HCT116 (cell line): ENCODE data around the gene C1orf116. TPM values are rescaled to one million over a fixed set of nuclear protein-coding genes. Genes with fewer than 3 reads are reported as not detected.
A peak's percentile ranks its signal among the peaks of the same experiment; 100 is the strongest.

ENCODE experiments used
- ATAC-seq: fragments of 200-7000 bp; cut with Tn5 transposase; 2 replicates; pipeline ENCODE4 v1.9.1; 2020; ENCODE audit warnings: mild to moderate bottlenecking, moderate library complexity
- BruUV-seq: library from RNA; stranded (reverse); fragments of 400-500 nt; replicated peaks from 2 replicates; lab custom pipeline; 2021; lab: Mats Ljungman, UMichigan
- CTCF ChIA-PET: fragments of 300-600 bp; sonication (Branson Sonifier 250); formaldehyde crosslinking; loops from one replicate; lab custom pipeline; 2021; ENCODE audit warnings: antibody characterized with exemption; lab: Charles Lee
- POLR2A ChIA-PET: fragments of 300-600, 350-600 bp; sonication (Branson Sonifier 250); formaldehyde crosslinking; loops from one replicate; lab custom pipeline; 2021; ENCODE audit warnings: antibody characterized with exemption; lab: Charles Lee
- RAD21 ChIA-PET, 2 experiments: fragments of 300-600 bp; sonication (Branson Sonifier 250); formaldehyde crosslinking; loops; one replicate each; lab custom pipeline; 2023; ENCODE audit warnings: low total read pairs in 2 of 2; ENCODE audit not compliant: uncharacterized antibody in 2 of 2, unreplicated experiment in 2 of 2, low non-redundant PET in 1 of 2; lab: Charles Lee
- DNase-seq: peaks from one replicate; pipeline ENCODE4 v3.0.0-alpha.2; 2010; ENCODE audit warnings: low read depth, low spot score
- H2AFZ ChIP-seq: fragments of 200-600 bp; shearing (Covaris generic), sonication (generic); 2 replicates; pipeline ENCODE4 v1.6.1; 2017; ENCODE audit warnings: low read depth, mixed run types, mixed read lengths, antibody characterized with exemption, low read length; ENCODE audit not compliant: poor library complexity, severe bottlenecking
- H3K27ac ChIP-seq: 2 replicates; pipeline ENCODE4 v1.5.1; 2012; ENCODE audit warnings: low read depth, low read length
- H3K27me3 ChIP-seq: fragments of 200-600 bp; sonication (generic); 2 replicates; pipeline ENCODE4 v1.6.1; 2016; ENCODE audit warnings: mixed run types, low read length, mixed read lengths; ENCODE audit not compliant: insufficient read depth
- H3K36me3 ChIP-seq, 2 experiments: fragments of 200-500 bp in 1 of 2; fragments of 200-600 bp in 1 of 2; sonication (Bioruptor generic) in 1 of 2; sonication (generic) in 1 of 2; 2 replicates each; pipeline versions ENCODE4 v1.5.1 to v1.6.1; 2014 to 2016; ENCODE audit warnings: low read length in 2 of 2, inconsistent platforms in 1 of 2, mixed read lengths in 1 of 2, mixed run types in 1 of 2; ENCODE audit not compliant: insufficient read depth in 2 of 2, control insufficient read depth in 1 of 2
- H3K4me1 ChIP-seq, 2 experiments: fragments of 200-600 bp in 1 of 2; sonication (generic) in 1 of 2; 2 replicates each; pipeline versions ENCODE4 v1.5.1 to v1.6.1; 2012 to 2017; ENCODE audit warnings: low read length in 2 of 2, inconsistent platforms in 1 of 2, mild to moderate bottlenecking in 1 of 2, mixed read lengths in 1 of 2, mixed run types in 1 of 2, moderate library complexity in 1 of 2; ENCODE audit not compliant: insufficient read depth in 2 of 2, control insufficient read depth in 1 of 2
- H3K4me2 ChIP-seq: fragments of 200-600 bp; sonication (generic); 2 replicates; pipeline ENCODE4 v1.6.1; 2017; ENCODE audit warnings: mixed run types, low read length, mixed read lengths
- H3K4me3 ChIP-seq, 2 experiments: fragments of 200-600 bp in 1 of 2; sonication (generic) in 1 of 2; replicated peaks in 1 of 2; 2 replicates each; pipeline ENCODE4 v1.5.1; 2011 to 2016; ENCODE audit warnings: low read length in 2 of 2, control low read depth in 1 of 2, low read depth in 1 of 2, mild to moderate bottlenecking in 1 of 2, mixed read lengths in 1 of 2, mixed run types in 1 of 2
- H3K79me2 ChIP-seq: fragments of 200-600 bp; sonication (generic); 2 replicates; pipeline ENCODE4 v1.6.1; 2017; ENCODE audit warnings: mild to moderate bottlenecking, mixed run types, low read length, moderate library complexity, mixed read lengths; ENCODE audit not compliant: insufficient read depth
- H3K9ac ChIP-seq: fragments of 200-600 bp; sonication (generic); 2 replicates; pipeline ENCODE4 v1.6.1; 2016; ENCODE audit warnings: low read length, mixed read lengths
- H3K9me2 ChIP-seq: fragments of 200-600 bp; sonication (generic), shearing (Covaris generic); 2 replicates; pipeline ENCODE4 v1.6.1; 2017; ENCODE audit warnings: mixed run types, mild to moderate bottlenecking, moderate library complexity; ENCODE audit not compliant: insufficient read depth
- H3K9me3 ChIP-seq, 2 experiments: fragments of 200-500 bp in 1 of 2; fragments of 200-600 bp in 1 of 2; sonication (Bioruptor generic) in 1 of 2; sonication (generic) in 1 of 2; 2 replicates each; pipeline ENCODE4 v1.6.1; 2014 to 2017; ENCODE audit warnings: low read length in 2 of 2, mixed read lengths in 2 of 2, inconsistent platforms in 1 of 2, low read depth in 1 of 2, mild to moderate bottlenecking in 1 of 2, mixed run types in 1 of 2, moderate library complexity in 1 of 2; ENCODE audit not compliant: control insufficient read depth in 1 of 2, insufficient read depth in 1 of 2
- H4K20me1 ChIP-seq: fragments of 200-600 bp; sonication (generic), shearing (Covaris generic); 2 replicates; pipeline ENCODE4 v1.6.1; 2017; ENCODE audit warnings: mixed run types, mild to moderate bottlenecking, moderate library complexity; ENCODE audit not compliant: insufficient read depth
- CTCF ChIP-seq, 3 experiments: fragments of 200-600 bp in 1 of 3; sonication (generic) in 1 of 3; IDR thresholded peaks in 2 of 3; conservative IDR thresholded peaks in 1 of 3; 2 replicates each; pipeline ENCODE4 v1.5.1; 2012 to 2017; ENCODE audit warnings: low read depth in 2 of 3, low read length in 2 of 3, antibody characterized with exemption in 1 of 3, borderline replicate concordance in 1 of 3, control low read depth in 1 of 3, mild to moderate bottlenecking in 1 of 3, mixed read lengths in 1 of 3, mixed run types in 1 of 3, moderate library complexity in 1 of 3; ENCODE audit not compliant: insufficient read depth in 1 of 3
- ELF1 ChIP-seq: IDR thresholded peaks from 2 replicates; pipeline ENCODE4 v1.6.1; 2012; ENCODE audit warnings: low read depth, borderline replicate concordance
- EZH2phosphoT487 ChIP-seq: fragments of 200-600 bp; IDR thresholded peaks from 2 replicates; pipeline ENCODE4 v1.6.1; 2018; ENCODE audit warnings: antibody characterized with exemption, borderline replicate concordance
- MAX ChIP-seq: IDR thresholded peaks from 2 replicates; pipeline ENCODE4 v1.6.1; 2012
- POLR2A ChIP-seq: IDR thresholded peaks from 2 replicates; pipeline ENCODE4 v1.7.0; 2011; ENCODE audit warnings: borderline replicate concordance; ENCODE audit not compliant: insufficient read depth, insufficient read length; ENCODE audit errors: extremely low read depth
- RAD21 ChIP-seq: IDR thresholded peaks from 2 replicates; pipeline ENCODE4 v1.6.1; 2012; ENCODE audit warnings: low read depth, mild to moderate bottlenecking
- YY1 ChIP-seq: IDR thresholded peaks from 2 replicates; pipeline ENCODE4 v1.6.1; 2011; ENCODE audit warnings: low read length, low read depth, moderate library complexity, mild to moderate bottlenecking; ENCODE audit not compliant: insufficient replicate concordance; ENCODE audit errors: extremely low read depth
- ZBTB33 ChIP-seq: IDR thresholded peaks from 2 replicates; pipeline ENCODE4 v1.6.1; 2011; ENCODE audit warnings: mild to moderate bottlenecking, low read length, moderate library complexity; ENCODE audit not compliant: insufficient replicate concordance; ENCODE audit errors: extremely low read depth
- ZFX ChIP-seq: fragments of 450-650 bp; IDR thresholded peaks from 2 replicates; pipeline ENCODE4 v1.6.1; 2017
- ZNF274 ChIP-seq: fragments of 200-500 bp; sonication (Bioruptor generic); IDR thresholded peaks from 2 replicates; pipeline ENCODE4 v1.6.1; 2014; ENCODE audit warnings: mild to moderate bottlenecking, low read depth, low read length, inconsistent platforms
- intact Hi-C: fragments of 100-400 bp; cut with micrococcal nuclease; formaldehyde crosslinking; loops from 2 replicates; pipeline ENCODE4 v1.10.0; 2022
- total RNA-seq: library from RNA; stranded (reverse); gene quantifications from one replicate; pipeline ENCODE4 v1.2.1, GENCODE V29; 2021; ENCODE audit not compliant: unreplicated experiment

C1orf116 gene
- total RNA-seq, 1 experiment from 2014 or later, result 3.6 TPM

GRCh38 chr1:207077470-207078377, 45.2 kb upstream of the C1orf116 start:
- Histone ChIP-seq H3K27ac (no peak overlapping the region), H3K36me3 (no peaks in the 10 kb centered on the region), H3K9me3 (no peaks in the 10 kb centered on the region), H3K9ac (no peak overlapping the region), H3K9me2 (no peaks in the 10 kb centered on the region), H3K27me3 (no peaks in the 10 kb centered on the region), H3K4me1 (no peaks in the 10 kb centered on the region), H3K79me2 (no peaks in the 10 kb centered on the region), H3K4me2 (no peak overlapping the region), H3K4me3 (no peak overlapping the region), H2AFZ (no peak overlapping the region), H4K20me1 (no peaks in the 10 kb centered on the region)
- POLR2A ChIA-PET, result no interaction called here
- RAD21 ChIA-PET, result no interaction called here
- no TSS peak for BruUV-seq
- ATAC-seq (peak; percentile 91), DNase-seq (peak; percentile 51)
- intact Hi-C loops, result loop anchor here (1.0 to 5.0 kb wide), 4 partner anchors 95 to 350 kb away; no protein-coding TSS in a partner anchor
- CTCF ChIA-PET, result interaction anchor here (1.0 kb wide), 1 partner anchor 327 kb away, joined by 3 read pairs; no protein-coding TSS in a partner anchor
- TF ChIP-seq RAD21 (peak; percentile 93), POLR2A (no peak), CTCF (IDR thresholded peaks at IDR 0.05 in 2 of 3, conservative IDR thresholded peaks at IDR 0.05 in 1 of 3; ENCODE audit: borderline replicate concordance in 1 of 3, insufficient read depth in 1 of 3, low read depth in 2 of 3, low read length in 2 of 3) (peak; percentile 82 to 87 (median 84); a peak in 5 of 6 replicates), ELF1 (no peak), EZH2phosphoT487 (no peak), ZFX (no peak), YY1 (peak; percentile 21), MAX (peak; percentile 44; the same call in 1 of the 2 replicates), ZBTB33 (peak; percentile 21), ZNF274 (no peak)
